Stimulated activated naive B cell treated with anti-CD40 and anti-IgM and Interleukin-4, amounts not matched to agents 10 μg/mL and 1 μg/mL and 100 μg/mL, for 72 hours (primary cell): ENCODE data around the gene KLK5.
"Not testable (repeated sequence)": the region's sequence is repeated elsewhere in the genome, so short reads cannot be mapped to it uniquely, and the experiment has no call there.

ENCODE experiments used
- ATAC-seq, 2 donors: fragments of 150-1000 bp; cut with Tn5 transposase; replicated peaks; 2 replicates each; pipeline ENCODE4 v1.10.0; 2021; ENCODE audit warnings: moderate library complexity in 1 of 2
- DNase-seq: peaks from one replicate; pipeline ENCODE4 v3.0.0; 2021
- H3K27ac Mint-ChIP-seq: one replicate; pipeline ENCODE4 v1.8.0; 2022; ENCODE audit warnings: mild to moderate bottlenecking, mixed read lengths
- H3K27me3 Mint-ChIP-seq, 2 donors: one replicate each; pipeline ENCODE4 v1.8.0; 2022; ENCODE audit warnings: mixed read lengths in 2 of 2
- H3K36me3 Mint-ChIP-seq, 2 donors: one replicate each; pipeline ENCODE4 v1.8.0; 2022; ENCODE audit warnings: mixed read lengths in 2 of 2, mild to moderate bottlenecking in 1 of 2
- H3K4me1 Mint-ChIP-seq, 2 donors: one replicate each; pipeline ENCODE4 v1.8.0; 2022; ENCODE audit warnings: mixed read lengths in 2 of 2, mild to moderate bottlenecking in 1 of 2
- H3K4me3 Mint-ChIP-seq, 2 donors: one replicate each; pipeline ENCODE4 v1.8.0; 2022; ENCODE audit warnings: mild to moderate bottlenecking in 2 of 2, mixed read lengths in 2 of 2, moderate library complexity in 1 of 2
- H3K9me3 Mint-ChIP-seq, 2 donors: one replicate each; pipeline ENCODE4 v1.8.0; 2022; ENCODE audit warnings: mixed read lengths in 2 of 2, mild to moderate bottlenecking in 1 of 2

Gene KLK5

GRCh38 chr19:50979758-50980157 is 26.9 kb upstream of the KLK5 start:
- Mint-ChIP-seq H3K4me3 (no peak overlapping the region), H3K4me1 (no peaks in the 10 kb centered on the region), H3K9me3 (no peaks in the 10 kb centered on the region), H3K36me3 (no peaks in the 10 kb centered on the region), H3K27ac (no peak overlapping the region), H3K27me3 (peaks cover 62 to 66% of the 10 kb centered on the region in 2 donors)
- no peak for DNase-seq
- no peak for ATAC-seq

DNA sequence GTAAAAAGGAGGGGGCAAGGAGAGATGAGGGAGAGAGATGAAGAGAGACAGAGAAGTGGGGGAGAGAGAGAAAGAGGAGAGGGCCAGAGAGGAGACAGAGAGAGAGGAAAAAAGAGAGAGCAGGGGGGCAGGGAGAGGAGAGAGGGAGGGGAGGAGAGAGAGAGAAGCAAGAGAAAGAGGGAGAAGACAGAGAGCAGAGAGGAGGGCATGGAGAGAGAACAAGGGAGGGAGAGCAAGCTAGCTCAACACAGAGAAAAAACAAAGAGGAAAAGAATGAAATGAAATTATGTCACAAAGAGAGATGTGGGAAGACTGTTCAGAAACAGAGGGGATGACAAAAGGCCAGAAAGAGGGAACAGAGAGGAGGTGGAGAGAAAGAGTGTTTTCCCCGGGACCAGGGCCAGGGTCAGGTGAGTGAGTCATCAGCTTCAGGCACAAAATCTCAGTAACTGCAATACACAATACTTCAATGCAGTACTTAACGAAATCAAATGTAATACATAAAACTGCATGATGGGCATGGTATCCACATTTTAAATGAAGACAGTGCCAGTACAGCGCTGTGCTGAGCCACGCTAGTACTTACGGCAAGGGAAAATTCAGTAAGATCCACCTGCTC is 26.0 kb upstream of the KLK5 start:
- no peak for ATAC-seq
- Mint-ChIP-seq H3K9me3 (no peaks in the 10 kb centered on the region), H3K4me3 (no peak overlapping the region), H3K27ac (no peak overlapping the region), H3K27me3 (peaks cover 61 to 65% of the 10 kb centered on the region in 2 donors), H3K4me1 (no peaks in the 10 kb centered on the region), H3K36me3 (no peaks in the 10 kb centered on the region)
- DNase-seq: no peak

- H3K36me3 Mint-ChIP-seq: no peaks in the 10 kb centered on the region
- DNase-seq (no peak), ATAC-seq (no peak)
- H3K27ac Mint-ChIP-seq: no peak overlapping the region
- H3K4me1 Mint-ChIP-seq: no peaks in the 10 kb centered on the region
- peaks cover 65 to 66% of the 10 kb centered on the region in 2 donors for H3K27me3 Mint-ChIP-seq
- H3K4me3 Mint-ChIP-seq: no peak overlapping the region
- H3K9me3 Mint-ChIP-seq: no peaks in the 10 kb centered on the region
These were observed 24.8 kb upstream of the KLK5 start for GRCh38 chr19:50977626-50978025.

- Mint-ChIP-seq H3K36me3 (no peaks in the 10 kb centered on the region), H3K9me3 (no peaks in the 10 kb centered on the region), H3K4me3 (no peak overlapping the region), H3K4me1 (no peaks in the 10 kb centered on the region), H3K27me3 (peaks cover 60 to 61% of the 10 kb centered on the region in 2 donors), H3K27ac (no peak overlapping the region)
- ATAC-seq (no peak), DNase-seq (no peak)
These were observed 22.9 kb upstream of the KLK5 start for GRCh38 chr19:50975766-50976165.

GRCh38 chr19:50974702-50975556 is 22.1 kb upstream of the KLK5 start:
- Mint-ChIP-seq H3K36me3 (no peaks in the 10 kb centered on the region), H3K4me1 (no peaks in the 10 kb centered on the region), H3K27ac (no peak overlapping the region), H3K4me3 (no peak overlapping the region), H3K9me3 (no peaks in the 10 kb centered on the region), H3K27me3 (peaks cover 60 to 62% of the 10 kb centered on the region in 2 donors)
- DNase-seq (no peak), ATAC-seq (no peak)

DNA sequence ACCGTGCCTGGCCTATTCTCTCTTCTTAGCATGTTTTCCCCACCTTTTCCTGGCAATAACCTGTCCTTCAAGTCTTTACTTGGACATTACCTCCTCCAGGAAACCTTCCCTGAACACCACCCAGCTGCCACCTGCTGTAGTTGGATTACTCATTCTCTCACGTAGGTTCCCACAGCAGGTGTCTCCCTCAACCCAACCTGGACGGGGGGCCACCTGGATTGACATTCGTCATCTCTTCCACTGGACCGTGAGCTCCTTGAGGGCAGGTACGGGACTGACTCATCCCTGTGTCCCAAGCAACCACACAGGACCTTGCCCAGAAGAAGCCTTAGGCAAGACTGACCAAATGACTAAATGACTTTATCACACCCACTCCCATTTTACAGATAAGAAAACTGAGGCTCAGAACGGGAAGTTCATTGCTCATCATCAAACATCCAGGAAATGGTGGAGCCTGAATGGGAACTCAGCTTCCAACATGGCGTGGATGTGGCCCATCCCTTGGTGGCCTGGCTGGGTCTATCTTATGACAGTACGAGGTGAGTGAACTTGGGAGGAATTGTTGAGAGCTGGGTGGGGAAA is 20.0 kb upstream of the KLK5 start:
- DNase-seq: no peak
- Mint-ChIP-seq H3K4me1 (no peaks in the 10 kb centered on the region), H3K9me3 (no peaks in the 10 kb centered on the region), H3K36me3 (no peaks in the 10 kb centered on the region), H3K27me3 (peaks cover 54 to 58% of the 10 kb centered on the region in 2 donors), H3K27ac (no peak overlapping the region), H3K4me3 (no peak overlapping the region)
- ATAC-seq: no peak

DNA sequence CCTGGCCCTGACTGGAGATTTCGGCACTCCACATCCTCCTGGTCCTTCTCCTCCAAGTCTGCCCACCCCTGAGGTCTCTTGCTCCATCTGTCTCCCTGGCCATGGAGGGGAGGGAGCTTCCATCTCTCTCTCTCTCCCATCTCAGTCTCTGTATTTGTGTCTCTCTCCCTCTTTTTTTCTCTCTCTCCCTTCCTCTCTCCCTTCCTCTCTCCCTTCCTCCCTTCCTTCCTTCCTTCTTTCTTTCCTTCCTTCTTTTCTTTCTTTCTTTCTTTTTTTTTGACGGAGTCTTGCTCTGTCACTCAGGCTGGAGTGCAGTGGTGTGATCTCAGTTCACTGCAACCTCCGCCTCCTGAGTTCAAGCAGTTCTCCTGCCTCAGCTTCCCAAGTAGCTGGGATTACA is 17.0 kb upstream of the KLK5 start:
- peaks cover 39 to 50% of the 10 kb centered on the region in 2 donors for H3K27me3 Mint-ChIP-seq
- not testable (repeated sequence) for H3K9me3 Mint-ChIP-seq, ATAC-seq, DNase-seq, H3K36me3 Mint-ChIP-seq, H3K4me1 Mint-ChIP-seq, H3K27ac Mint-ChIP-seq, H3K4me3 Mint-ChIP-seq

DNA sequence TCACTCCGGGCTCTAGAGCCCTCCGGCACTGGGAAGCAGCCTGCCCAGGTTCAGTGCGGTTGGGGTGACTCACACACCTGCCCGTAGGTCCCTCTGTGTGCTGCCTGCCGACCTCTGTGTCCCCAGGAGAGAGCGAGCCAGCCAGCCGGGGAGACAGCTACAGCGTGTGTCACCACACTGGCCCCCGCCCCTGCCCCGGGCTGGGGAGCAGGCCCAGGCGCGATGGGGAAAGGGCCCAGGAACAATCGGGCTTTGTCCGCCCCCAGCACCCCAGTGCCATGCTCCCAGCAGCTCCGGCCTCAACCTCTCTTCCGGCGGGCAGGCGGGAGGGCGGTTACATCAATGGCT is 16.5 kb upstream of the KLK5 start, which contains the start of gene KLK6:
TSS of gene KLK6 (minus strand) at position 179 of the 348 bp plus-strand sequence. CDS start 1,487 bp downstream, outside the sequence.
- H3K27ac Mint-ChIP-seq: no peak within 1 kb of the TSS
- H3K4me3 Mint-ChIP-seq: no peak within 1 kb of the TSS
- peaks cover 39 to 48% of the 10 kb centered on the region in 2 donors for H3K27me3 Mint-ChIP-seq
- H3K36me3 Mint-ChIP-seq: no peaks in the 10 kb centered on the region
- ATAC-seq (no peak), DNase-seq (no peak)
- H3K4me1 Mint-ChIP-seq: no peaks in the 10 kb centered on the region
- H3K9me3 Mint-ChIP-seq: no peaks in the 10 kb centered on the region

GRCh38 chr19:50968716-50969412 is 16.0 kb upstream of the KLK5 start:
- H3K27me3 Mint-ChIP-seq: peaks cover 42 to 50% of the 10 kb centered on the region in 2 donors
- DNase-seq (no peak), ATAC-seq (no peak)
- no peak overlapping the region for H3K4me3 Mint-ChIP-seq
- H3K36me3 Mint-ChIP-seq: no peaks in the 10 kb centered on the region
- H3K4me1 Mint-ChIP-seq: no peaks in the 10 kb centered on the region
- no peak overlapping the region for H3K27ac Mint-ChIP-seq
- peaks cover under 1 to 2% of the 10 kb centered on the region in 2 donors for H3K9me3 Mint-ChIP-seq

GRCh38 chr19:50967929-50968715 is 15.3 kb upstream of the KLK5 start:
- ATAC-seq (no peak), DNase-seq (no peak)
- Mint-ChIP-seq H3K27ac (no peak overlapping the region), H3K9me3 (peaks cover 5% of the 10 kb centered on the region in 2 donors), H3K4me1 (no peaks in the 10 kb centered on the region), H3K36me3 (no peaks in the 10 kb centered on the region), H3K27me3 (peaks cover 45 to 51% of the 10 kb centered on the region in 2 donors), H3K4me3 (no peak overlapping the region)

- ATAC-seq: no peak
- H3K9me3 Mint-ChIP-seq: peaks cover 27 to 28% of the 10 kb centered on the region in 2 donors
- no peak overlapping the region for H3K4me3 Mint-ChIP-seq
- H3K27ac Mint-ChIP-seq: no peak overlapping the region
- no peaks in the 10 kb centered on the region for H3K4me1 Mint-ChIP-seq
- peaks cover 16 to 29% of the 10 kb centered on the region in 2 donors for H3K27me3 Mint-ChIP-seq
- H3K36me3 Mint-ChIP-seq: peaks cover 0 to 3% of the 10 kb centered on the region in 2 donors
- DNase-seq: no peak
These were observed 11.4 kb upstream of the KLK5 start for GRCh38 chr19:50964266-50964665.

GRCh38 chr19:50963381-50963780 is 10.5 kb upstream of the KLK5 start:
- H3K36me3 Mint-ChIP-seq: peaks cover 0 to 4% of the 10 kb centered on the region in 2 donors
- no peaks in the 10 kb centered on the region for H3K4me1 Mint-ChIP-seq
- no peak overlapping the region for H3K4me3 Mint-ChIP-seq
- peaks cover 27 to 29% of the 10 kb centered on the region in 2 donors for H3K9me3 Mint-ChIP-seq
- no peak overlapping the region for H3K27ac Mint-ChIP-seq
- no peak for ATAC-seq
- H3K27me3 Mint-ChIP-seq: peaks cover 16 to 31% of the 10 kb centered on the region in 2 donors
- no peak for DNase-seq

DNA sequence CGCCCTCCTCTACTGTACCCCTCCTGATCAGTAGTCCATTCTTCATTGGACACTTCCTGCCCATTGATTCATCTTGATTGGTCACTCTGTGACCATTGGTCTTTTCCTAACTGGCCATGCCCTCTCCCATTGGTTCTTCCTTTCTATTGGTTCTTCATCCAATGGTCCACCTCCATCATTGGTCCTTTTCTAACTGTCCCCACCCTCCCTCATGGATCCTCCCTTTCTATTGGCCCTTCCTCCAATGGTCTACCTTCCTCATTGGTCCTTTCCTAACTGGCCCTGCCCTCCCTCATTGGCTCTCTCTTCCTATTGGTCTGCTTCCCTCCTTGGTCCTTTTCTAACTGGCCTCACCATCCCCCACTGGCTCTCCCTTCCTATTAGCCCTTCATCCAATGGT is 9.4 kb upstream of the KLK5 start:
- no peak overlapping the region for H3K4me3 Mint-ChIP-seq
- ATAC-seq (no peak), DNase-seq (no peak)
- H3K27me3 Mint-ChIP-seq: peaks cover 14 to 30% of the 10 kb centered on the region in 2 donors
- peaks cover 0 to 4% of the 10 kb centered on the region in 2 donors for H3K36me3 Mint-ChIP-seq
- no peak overlapping the region for H3K27ac Mint-ChIP-seq
- H3K9me3 Mint-ChIP-seq: peaks cover 27 to 29% of the 10 kb centered on the region in 2 donors
- no peaks in the 10 kb centered on the region for H3K4me1 Mint-ChIP-seq
